Vagina (tissue), 2 donors: Measurements from ENCODE around the gene MTARC2. TPM values are rescaled to one million over a fixed set of nuclear protein-coding genes. Genes with fewer than 3 reads are reported as not detected.

Experiments
- DNase-seq, 2 donors: peaks; one replicate each; pipeline ENCODE4 v3.0.0-alpha.2; 2017; ENCODE audit errors: extremely low spot score in 2 of 2
- H3K27ac ChIP-seq: fragments of 200-600 bp; sonication (generic); one replicate; pipeline ENCODE4 v1.5.1; 2019
- H3K27me3 ChIP-seq: fragments of 200-600 bp; sonication (generic); one replicate; pipeline ENCODE4 v1.5.1; 2019
- H3K36me3 ChIP-seq, 2 donors: fragments of 200-600 bp; sonication (generic); one replicate each; pipeline ENCODE4 v1.5.1; 2017 to 2019
- H3K4me1 ChIP-seq: fragments of 200-600 bp; sonication (generic); one replicate; pipeline ENCODE4 v1.5.1; 2019
- H3K4me3 ChIP-seq, 2 donors: fragments of 200-600 bp; sonication (generic); 1 replicate in 1 of 2; 2 replicates in 1 of 2; pipeline ENCODE4 v1.5.1; 2016 to 2019
- H3K9me3 ChIP-seq: fragments of 200-600 bp; sonication (generic); one replicate; pipeline ENCODE4 v1.5.1; 2019
- CTCF ChIP-seq, 3 experiments: fragments of 450-650 bp in 2 of 3; fragments of 200-600 bp in 1 of 3; sonication (generic) in 1 of 3; IDR thresholded peaks; one replicate each; pipeline ENCODE4 v1.5.1; 2017 to 2019; ENCODE audit warnings: antibody characterized with exemption in 3 of 3, mild to moderate bottlenecking in 2 of 3, moderate library complexity in 2 of 3
- POLR2A ChIP-seq, 2 donors: fragments of 450-650 bp; IDR thresholded peaks; one replicate each; pipeline ENCODE4 v1.6.1; 2017; ENCODE audit warnings: antibody characterized with exemption in 2 of 2, mild to moderate bottlenecking in 2 of 2, moderate library complexity in 2 of 2
- POLR2AphosphoS5 ChIP-seq, 2 donors: sonication (generic); formaldehyde crosslinking; IDR thresholded peaks; one replicate each; pipeline ENCODE4 v1.9.0; 2017; ENCODE audit warnings: antibody characterized with exemption in 2 of 2, mild to moderate bottlenecking in 2 of 2, low read depth in 1 of 2; ENCODE audit not compliant: insufficient read depth in 1 of 2
- intact Hi-C: fragments of 100-400 bp; cut with DNase I; formaldehyde crosslinking; loops from one replicate; pipeline ENCODE4 v1.15.1; 2023
- total RNA-seq: library from RNA; depleted of rRNA; stranded (reverse); fragments of >200 nt; gene quantifications from one replicate; pipeline ENCODE4 v1.2.3, GENCODE V29; 2016

MTARC2 gene
- total RNA-seq, 1 donor from 2014 or later: 14.7 TPM

- TF ChIP-seq POLR2AphosphoS5 (IDR thresholded peaks at IDR 0.05; ENCODE audit: insufficient read depth in 1 of 2, low read depth in 1 of 2) (no peak), CTCF (IDR thresholded peaks at IDR 0.05) (no peak), POLR2A (IDR thresholded peaks at IDR 0.05) (no peak)
- no peaks in the 10 kb centered on the region for H3K4me1 ChIP-seq
- no peaks in the 10 kb centered on the region for H3K9me3 ChIP-seq
- no peak overlapping the region for H3K27ac ChIP-seq
- intact Hi-C loops: loop anchor here (10.0 kb wide), 2 partner anchors 62 to 622 kb away; partner anchors contain the start of gene HLX
- no peaks in the 10 kb centered on the region for H3K27me3 ChIP-seq
- no peak for DNase-seq
- H3K36me3 ChIP-seq: no peaks in the 10 kb centered on the region
- no peak overlapping the region for H3K4me3 ChIP-seq
Measured at GRCh38 chr1:220813013-220813412, 64.9 kb downstream of the MTARC2 start.

- no peaks in the 10 kb centered on the region for H3K36me3 ChIP-seq
- intact Hi-C loops: loop anchor here (10.0 kb wide), 2 partner anchors 59 to 619 kb away; partner anchors contain the start of gene HLX
- peaks cover 14% of the 10 kb centered on the region for H3K4me1 ChIP-seq
- H3K27me3 ChIP-seq: no peaks in the 10 kb centered on the region
- no peak overlapping the region for H3K27ac ChIP-seq
- H3K9me3 ChIP-seq: no peaks in the 10 kb centered on the region
- DNase-seq: no peak
- TF ChIP-seq POLR2AphosphoS5 (IDR thresholded peaks at IDR 0.05; ENCODE audit: insufficient read depth in 1 of 2, low read depth in 1 of 2) (no peak), CTCF (IDR thresholded peaks at IDR 0.05) (no peak), POLR2A (IDR thresholded peaks at IDR 0.05) (no peak)
- no peak overlapping the region for H3K4me3 ChIP-seq
Measured at GRCh38 chr1:220815409-220815808, 67.3 kb downstream of the MTARC2 start.

DNA sequence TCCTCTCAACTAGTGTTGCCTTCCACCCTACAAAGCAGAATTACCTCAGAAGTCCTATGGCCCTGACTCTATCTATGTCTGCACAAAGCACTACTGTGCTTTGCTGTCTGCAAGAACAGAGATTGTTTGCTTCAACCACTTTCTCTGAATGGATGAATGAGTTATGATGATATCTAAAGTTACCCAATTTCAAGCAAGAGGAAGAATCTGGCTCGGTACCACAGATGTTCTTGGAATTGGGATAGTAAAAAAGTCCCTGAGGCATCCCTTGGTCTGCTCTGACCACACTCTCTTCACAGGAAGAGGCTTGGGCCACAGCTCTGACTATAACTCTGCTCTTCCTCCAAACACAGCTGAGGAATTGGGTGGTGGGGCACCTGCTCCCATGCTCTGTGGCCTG, 69.8 kb downstream of the MTARC2 start:
- H3K4me1 ChIP-seq: peaks cover 14% of the 10 kb centered on the region
- no peak for DNase-seq
- intact Hi-C loops: loop anchor here (10.0 kb wide), 2 partner anchors 57 to 617 kb away; partner anchors contain the start of gene HLX

DNA sequence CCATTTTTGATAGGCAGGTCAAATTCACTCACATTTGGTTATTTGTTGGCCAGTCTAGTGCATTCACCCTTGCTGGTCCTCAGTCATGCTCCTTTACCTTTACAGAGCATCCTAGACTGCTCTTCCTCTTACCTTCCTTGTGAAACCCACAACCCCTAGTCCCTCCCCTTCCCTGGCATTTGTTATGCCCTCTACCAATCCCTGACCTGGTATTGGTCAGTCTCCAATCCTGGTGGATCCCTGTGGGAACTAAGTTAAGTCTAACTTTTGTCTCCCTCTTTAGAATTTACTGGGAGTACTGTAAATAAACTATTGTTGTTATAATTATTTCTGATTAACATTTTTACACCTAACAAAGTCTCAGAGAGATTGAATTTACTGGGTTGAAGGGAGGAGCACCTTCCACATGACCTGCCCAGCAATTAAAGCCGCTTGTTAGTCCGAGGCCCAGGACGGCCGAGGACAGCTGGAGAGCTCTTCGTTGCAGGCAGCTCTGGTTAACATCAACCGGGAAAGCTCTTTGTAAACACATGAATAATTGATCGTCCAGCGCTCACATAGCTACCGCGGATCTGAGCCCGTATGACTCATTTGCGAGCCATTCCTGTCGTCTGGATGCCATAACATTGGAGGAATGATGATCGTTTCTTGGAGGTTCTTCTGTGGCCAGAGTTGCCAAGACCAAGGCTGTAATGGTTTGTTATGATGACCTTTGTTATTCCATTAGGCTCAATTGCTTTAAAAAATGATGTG, 70.5 kb downstream of the MTARC2 start:
- no peaks in the 10 kb centered on the region for H3K36me3 ChIP-seq
- H3K27me3 ChIP-seq: no peaks in the 10 kb centered on the region
- H3K4me3 ChIP-seq: no peak overlapping the region
- TF ChIP-seq POLR2A (IDR thresholded peaks at IDR 0.05): no peak
- TF ChIP-seq CTCF (IDR thresholded peaks at IDR 0.05): no peak
- TF ChIP-seq POLR2AphosphoS5 (IDR thresholded peaks at IDR 0.05; ENCODE audit: insufficient read depth in 1 of 2, low read depth in 1 of 2): no peak
- intact Hi-C loops: loop anchor here (10.0 kb wide), 2 partner anchors 56 to 616 kb away; partner anchors contain the start of gene HLX
- peak overlapping the region; percentile 40 for H3K27ac ChIP-seq
- H3K4me1 ChIP-seq: peaks cover 14% of the 10 kb centered on the region
- no peaks in the 10 kb centered on the region for H3K9me3 ChIP-seq
- DNase-seq: peak in 1 of 2 donors; percentile 84

More for the DNA sequence above, 69.8 kb downstream of the MTARC2 start:
- no peaks in the 10 kb centered on the region for H3K27me3 ChIP-seq
- H3K9me3 ChIP-seq: no peaks in the 10 kb centered on the region
- TF ChIP-seq POLR2AphosphoS5 (IDR thresholded peaks at IDR 0.05; ENCODE audit: insufficient read depth in 1 of 2, low read depth in 1 of 2) (no peak), CTCF (IDR thresholded peaks at IDR 0.05) (no peak), POLR2A (IDR thresholded peaks at IDR 0.05) (no peak)
- peak overlapping the region; percentile 40 for H3K27ac ChIP-seq
- no peaks in the 10 kb centered on the region for H3K36me3 ChIP-seq
- H3K4me3 ChIP-seq: no peak overlapping the region
